ENCODE measurements around the gene GOLGA6L2.

The GOLGA6L2 gene

DNA sequence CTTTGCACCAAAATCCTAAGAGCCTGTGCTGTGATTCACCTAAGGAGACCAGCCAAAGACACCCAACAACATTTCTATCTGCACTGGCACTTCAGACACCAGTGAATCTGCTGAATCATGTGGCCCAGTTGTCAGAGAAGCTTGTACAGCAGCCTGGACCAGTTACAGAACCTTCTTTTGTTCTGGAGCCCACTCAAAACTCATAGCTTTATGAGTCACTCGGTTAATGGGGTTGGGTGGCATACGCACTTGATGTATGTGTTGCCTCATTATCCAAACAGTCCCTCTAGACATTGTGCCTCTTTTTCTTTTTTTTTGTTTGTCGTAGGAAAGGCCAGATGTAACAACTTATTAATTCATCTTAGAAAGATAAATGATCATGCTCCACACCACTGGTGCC lies 25.6 kb upstream of the GOLGA6L2 start:
- no peak for DNase-seq (ENCODE audit: low spot score)
- TF ChIP-seq, protein P1, sequence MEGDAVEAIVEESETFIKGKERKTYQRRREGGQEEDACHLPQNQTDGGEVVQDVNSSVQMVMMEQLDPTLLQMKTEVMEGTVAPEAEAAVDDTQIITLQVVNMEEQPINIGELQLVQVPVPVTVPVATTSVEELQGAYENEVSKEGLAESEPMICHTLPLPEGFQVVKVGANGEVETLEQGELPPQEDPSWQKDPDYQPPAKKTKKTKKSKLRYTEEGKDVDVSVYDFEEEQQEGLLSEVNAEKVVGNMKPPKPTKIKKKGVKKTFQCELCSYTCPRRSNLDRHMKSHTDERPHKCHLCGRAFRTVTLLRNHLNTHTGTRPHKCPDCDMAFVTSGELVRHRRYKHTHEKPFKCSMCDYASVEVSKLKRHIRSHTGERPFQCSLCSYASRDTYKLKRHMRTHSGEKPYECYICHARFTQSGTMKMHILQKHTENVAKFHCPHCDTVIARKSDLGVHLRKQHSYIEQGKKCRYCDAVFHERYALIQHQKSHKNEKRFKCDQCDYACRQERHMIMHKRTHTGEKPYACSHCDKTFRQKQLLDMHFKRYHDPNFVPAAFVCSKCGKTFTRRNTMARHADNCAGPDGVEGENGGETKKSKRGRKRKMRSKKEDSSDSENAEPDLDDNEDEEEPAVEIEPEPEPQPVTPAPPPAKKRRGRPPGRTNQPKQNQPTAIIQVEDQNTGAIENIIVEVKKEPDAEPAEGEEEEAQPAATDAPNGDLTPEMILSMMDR (IDR thresholded peaks at IDR 0.05; ENCODE audit: borderline replicate concordance, control extremely low read depth, extremely low read depth, insufficient read depth, missing control alignments): no peak
- in situ Hi-C loops (cut with MboI; ENCODE audit: low sequenced_read_pairs, unreplicated experiment): no loop called here

DNA sequence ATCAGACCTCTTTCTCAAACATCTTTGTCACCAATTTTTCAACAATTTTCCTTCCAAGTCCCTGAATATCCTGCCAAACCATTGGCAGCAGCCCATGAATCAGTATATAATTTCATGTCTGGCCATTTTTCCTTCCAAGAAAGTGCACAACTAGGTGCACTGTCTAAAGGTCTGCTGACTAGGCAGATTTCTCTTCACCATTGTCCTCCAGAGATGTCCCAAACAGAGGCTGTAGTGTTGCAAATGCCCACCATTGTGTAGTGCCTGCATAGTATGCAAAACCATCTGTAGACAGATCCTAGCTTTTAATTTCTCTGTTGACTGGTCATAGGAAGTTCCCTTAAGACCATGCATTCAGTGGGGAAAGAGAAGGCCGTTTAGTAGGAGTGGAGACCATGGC lies 25.0 kb upstream of the GOLGA6L2 start:
- TF ChIP-seq, protein P1 (IDR thresholded peaks at IDR 0.05; ENCODE audit: borderline replicate concordance, control extremely low read depth, extremely low read depth, insufficient read depth, missing control alignments): no peak
- DNase-seq (ENCODE audit: low spot score): no peak
- in situ Hi-C loops (cut with MboI; ENCODE audit: low sequenced_read_pairs, unreplicated experiment): no loop called here

DNA sequence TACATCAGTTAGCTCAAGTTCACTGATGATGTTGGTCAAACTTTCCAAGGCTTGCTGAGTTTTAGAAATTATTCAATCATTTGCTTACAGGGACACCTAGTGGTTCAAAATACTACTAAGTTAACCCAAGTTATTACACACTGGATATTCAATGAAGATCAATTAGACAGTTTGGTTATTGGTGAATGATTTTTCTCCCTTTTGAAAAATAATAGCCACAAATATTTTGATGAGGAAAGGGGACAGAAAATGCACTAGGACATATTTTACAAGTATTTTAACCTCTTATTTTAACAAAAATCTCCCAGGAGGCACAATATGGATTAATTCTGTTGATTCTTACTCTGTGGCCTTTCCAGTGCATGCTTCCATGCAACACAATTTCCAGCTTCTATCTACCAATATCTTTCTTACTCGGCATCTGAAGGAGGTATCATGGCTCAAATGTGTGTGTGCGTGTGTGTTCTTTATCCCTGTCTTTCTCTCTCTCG lies 20.1 kb upstream of the GOLGA6L2 start:
- peak; percentile 56 for DNase-seq (ENCODE audit: low spot score)
- in situ Hi-C loops (cut with MboI; ENCODE audit: low sequenced_read_pairs, unreplicated experiment): no loop called here
- TF ChIP-seq, protein P1 (IDR thresholded peaks at IDR 0.05; ENCODE audit: borderline replicate concordance, control extremely low read depth, extremely low read depth, insufficient read depth, missing control alignments): no peak

DNA sequence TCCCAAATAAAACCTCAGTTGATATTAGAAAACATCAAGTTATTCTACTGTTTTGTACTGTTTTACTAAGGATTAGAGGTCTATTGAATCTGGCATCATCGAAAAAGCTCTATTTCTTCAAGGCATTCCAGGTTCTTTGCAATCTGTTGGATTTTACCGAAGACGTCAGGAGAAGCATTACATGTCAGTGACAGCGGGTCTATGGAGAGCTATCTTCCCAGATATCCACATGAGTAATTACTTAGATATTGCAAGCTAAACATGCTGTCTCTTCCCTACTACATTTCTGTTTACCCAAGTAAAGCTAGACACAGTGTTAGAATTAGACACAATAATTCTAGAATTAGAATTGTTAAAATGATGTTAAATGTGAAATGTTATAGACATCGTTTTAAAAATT lies 10.8 kb upstream of the GOLGA6L2 start:
- TF ChIP-seq, protein P1 (IDR thresholded peaks at IDR 0.05; ENCODE audit: borderline replicate concordance, control extremely low read depth, extremely low read depth, insufficient read depth, missing control alignments): no peak
- in situ Hi-C loops (cut with MboI; ENCODE audit: low sequenced_read_pairs, unreplicated experiment): no loop called here
- no peak for DNase-seq (ENCODE audit: low spot score)

DNA sequence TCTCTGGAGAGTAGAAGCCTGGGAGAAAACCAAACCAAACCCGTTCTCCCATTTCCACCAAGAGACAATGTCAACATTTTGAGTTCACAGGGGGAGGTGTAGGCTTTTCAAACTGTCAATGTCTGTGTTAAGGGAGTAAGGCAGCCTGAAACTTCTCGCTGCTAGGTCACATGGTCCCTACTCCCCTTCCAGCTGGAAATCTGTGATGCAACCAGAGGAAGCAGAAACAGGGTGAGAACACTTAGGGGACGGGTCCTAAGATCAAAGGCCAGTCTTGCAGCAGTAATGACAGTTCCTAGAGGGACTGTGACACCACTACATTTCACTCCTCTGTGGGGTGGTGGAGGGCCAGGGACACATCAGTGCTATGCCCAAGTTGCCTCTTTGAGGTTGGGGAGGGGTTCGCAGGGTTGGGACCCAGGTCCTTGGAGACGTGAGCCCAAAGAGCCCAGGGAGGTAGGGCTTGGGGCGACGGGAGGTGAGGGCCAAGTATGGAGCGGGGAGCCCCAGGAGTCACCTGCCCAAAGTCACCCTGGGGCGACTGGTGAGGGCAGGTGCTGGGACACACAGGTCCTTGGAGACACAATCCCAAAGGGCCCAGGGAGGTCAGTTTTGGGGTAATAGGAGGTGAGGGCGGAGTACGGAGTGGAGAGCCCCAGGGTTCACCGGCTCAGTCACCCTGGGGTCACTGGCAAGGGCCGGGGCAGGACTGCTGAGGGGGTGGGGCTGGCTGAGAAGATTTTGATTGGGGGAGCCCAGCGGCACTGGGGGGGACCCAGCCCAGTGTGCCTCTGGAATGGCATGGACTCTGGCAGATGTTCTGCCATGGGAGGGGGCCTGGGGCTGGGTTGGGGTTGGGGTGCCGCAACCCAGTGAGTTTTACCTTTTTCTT lies 582 bp downstream of the GOLGA6L2 start:
- in situ Hi-C loops (cut with MboI; ENCODE audit: low sequenced_read_pairs, unreplicated experiment): no loop called here
- no peak for DNase-seq (ENCODE audit: low spot score)

DNA sequence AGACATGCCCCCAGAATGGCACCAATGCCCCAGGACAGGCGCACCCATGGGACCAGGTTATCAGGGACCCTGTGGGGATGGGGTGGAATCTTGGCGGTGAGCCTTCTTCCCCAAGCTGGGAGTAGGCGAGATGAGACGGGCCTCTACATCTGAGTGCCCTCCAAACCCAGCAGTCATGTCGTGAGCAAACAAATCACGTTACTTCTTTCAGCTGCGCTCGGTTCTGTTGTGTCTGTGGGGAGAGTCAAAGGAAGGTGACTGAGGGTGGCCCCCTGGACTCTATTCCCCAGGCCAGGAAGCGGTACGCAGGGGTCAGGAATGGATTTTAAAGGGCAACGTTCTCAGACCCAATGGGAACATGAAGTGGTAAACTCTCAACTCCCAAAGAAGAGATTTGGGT lies 2.8 kb downstream of the GOLGA6L2 start:
- in situ Hi-C loops (cut with MboI; ENCODE audit: low sequenced_read_pairs, unreplicated experiment): no loop called here
- TF ChIP-seq, protein P1 (IDR thresholded peaks at IDR 0.05; ENCODE audit: borderline replicate concordance, control extremely low read depth, extremely low read depth, insufficient read depth, missing control alignments): no peak
- DNase-seq (ENCODE audit: low spot score): no peak

More for the DNA sequence above, 582 bp downstream of the GOLGA6L2 start:
- TF ChIP-seq, protein P1 (IDR thresholded peaks at IDR 0.05; ENCODE audit: borderline replicate concordance, control extremely low read depth, extremely low read depth, insufficient read depth, missing control alignments): no peak
